Measurements from ENCODE around the gene LSG1.

LSG1 gene

GRCh38 chr3:194642769-194643168 lies 29.2 kb downstream of the LSG1 start:
- ATAC-seq = no peak
- no peak for TF ChIP-seq PPARA (CRISPR knock-in tag; IDR thresholded peaks at IDR 0.05; ENCODE audit: borderline replicate concordance)
- TF ChIP-seq ZC3H10 (CRISPR knock-in tag; IDR thresholded peaks at IDR 0.05) = no peak
- TF ChIP-seq BACH2 (CRISPR knock-in tag; IDR thresholded peaks at IDR 0.05; ENCODE audit: borderline replicate concordance) = no peak
- TF ChIP-seq TCF4 (CRISPR knock-in tag; IDR thresholded peaks at IDR 0.05; ENCODE audit: borderline replicate concordance) = no peak
- no peak for TF ChIP-seq CREB5 (CRISPR knock-in tag; IDR thresholded peaks at IDR 0.05; ENCODE audit: low read depth)
- TF ChIP-seq ZFP30 (CRISPR knock-in tag; IDR thresholded peaks at IDR 0.05) = no peak
- no peak for TF ChIP-seq TOX (CRISPR knock-in tag; IDR thresholded peaks at IDR 0.05; ENCODE audit: borderline replicate concordance)
- TF ChIP-seq SNAI2 (CRISPR knock-in tag; IDR thresholded peaks at IDR 0.05) = no peak

- peak; percentile 44 for ATAC-seq
- no peak for TF ChIP-seq ZNF8 (CRISPR knock-in tag; IDR thresholded peaks at IDR 0.05)
- no peak for TF ChIP-seq CSDC2 (CRISPR knock-in tag; IDR thresholded peaks at IDR 0.05)
- TF ChIP-seq SNAI2 (CRISPR knock-in tag; IDR thresholded peaks at IDR 0.05) = no peak
- TF ChIP-seq ZFP30 (CRISPR knock-in tag; IDR thresholded peaks at IDR 0.05) = no peak
- TF ChIP-seq BACH2 (CRISPR knock-in tag; IDR thresholded peaks at IDR 0.05; ENCODE audit: borderline replicate concordance) = no peak
- TF ChIP-seq, protein P1, sequence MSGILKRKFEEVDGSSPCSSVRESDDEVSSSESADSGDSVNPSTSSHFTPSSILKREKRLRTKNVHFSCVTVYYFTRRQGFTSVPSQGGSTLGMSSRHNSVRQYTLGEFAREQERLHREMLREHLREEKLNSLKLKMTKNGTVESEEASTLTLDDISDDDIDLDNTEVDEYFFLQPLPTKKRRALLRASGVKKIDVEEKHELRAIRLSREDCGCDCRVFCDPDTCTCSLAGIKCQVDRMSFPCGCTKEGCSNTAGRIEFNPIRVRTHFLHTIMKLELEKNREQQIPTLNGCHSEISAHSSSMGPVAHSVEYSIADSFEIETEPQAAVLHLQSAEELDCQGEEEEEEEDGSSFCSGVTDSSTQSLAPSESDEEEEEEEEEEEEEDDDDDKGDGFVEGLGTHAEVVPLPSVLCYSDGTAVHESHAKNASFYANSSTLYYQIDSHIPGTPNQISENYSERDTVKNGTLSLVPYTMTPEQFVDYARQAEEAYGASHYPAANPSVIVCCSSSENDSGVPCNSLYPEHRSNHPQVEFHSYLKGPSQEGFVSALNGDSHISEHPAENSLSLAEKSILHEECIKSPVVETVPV (CRISPR knock-in tag; IDR thresholded peaks at IDR 0.05) = no peak
- TF ChIP-seq ZNF70 (CRISPR knock-in tag; IDR thresholded peaks at IDR 0.05) = no peak
- TF ChIP-seq GLIS3 (CRISPR knock-in tag; IDR thresholded peaks at IDR 0.05) = no peak
- no peak for TF ChIP-seq ZNF565 (CRISPR knock-in tag; conservative IDR thresholded peaks at IDR 0.05; ENCODE audit: low read depth)
- TF ChIP-seq ZFP3 (CRISPR knock-in tag; IDR thresholded peaks at IDR 0.05) = no peak
These were observed 31.2 kb downstream of the LSG1 start for GRCh38 chr3:194640829-194641228.

DNA sequence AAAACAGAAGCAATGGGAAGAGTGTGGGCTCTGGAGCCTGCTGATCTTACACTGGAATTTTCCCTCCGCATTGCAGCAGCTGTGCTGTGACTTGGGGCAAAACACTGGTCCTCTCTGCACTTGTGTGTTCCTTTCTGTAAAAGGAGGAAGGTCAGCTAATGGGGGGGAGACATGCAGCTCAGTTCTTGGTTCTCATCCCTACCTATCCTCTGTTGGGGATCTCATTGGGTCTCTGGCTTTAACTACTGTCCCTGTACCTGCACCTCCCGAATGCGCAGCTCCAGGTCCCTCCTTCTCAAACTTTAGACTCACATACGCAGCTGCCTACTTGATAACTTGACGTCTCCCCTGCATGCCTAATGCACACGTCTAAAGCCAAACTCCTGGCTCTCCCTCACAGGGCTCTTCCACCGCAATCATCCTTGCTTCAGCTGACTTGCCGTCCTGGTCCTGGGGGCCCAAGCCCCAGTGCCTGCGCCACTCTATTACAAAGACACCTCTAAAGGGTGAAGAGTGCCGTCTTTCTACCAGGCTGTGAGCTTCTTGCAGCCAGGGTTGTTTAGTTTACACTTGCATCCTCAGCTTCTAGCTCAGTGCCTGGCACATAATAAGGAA lies 32.9 kb downstream of the LSG1 start:
- TF ChIP-seq ARNTL (CRISPR knock-in tag; IDR thresholded peaks at IDR 0.05; ENCODE audit: borderline replicate concordance, low read depth) (no peak), SNAI2 (CRISPR knock-in tag; IDR thresholded peaks at IDR 0.05) (no peak), BACH2 (CRISPR knock-in tag; IDR thresholded peaks at IDR 0.05; ENCODE audit: borderline replicate concordance) (no peak), RARB (CRISPR knock-in tag; IDR thresholded peaks at IDR 0.05) (no peak), TCF4 (CRISPR knock-in tag; IDR thresholded peaks at IDR 0.05; ENCODE audit: borderline replicate concordance) (no peak), OSR1 (CRISPR knock-in tag; IDR thresholded peaks at IDR 0.05) (no peak), ISL1 (CRISPR knock-in tag; IDR thresholded peaks at IDR 0.05) (no peak), CSDC2 (CRISPR knock-in tag; IDR thresholded peaks at IDR 0.05) (no peak), ZC3H10 (CRISPR knock-in tag; IDR thresholded peaks at IDR 0.05) (no peak), POU6F1 (CRISPR knock-in tag; IDR thresholded peaks at IDR 0.05; ENCODE audit: borderline replicate concordance, low read depth) (no peak), GLIS3 (CRISPR knock-in tag; IDR thresholded peaks at IDR 0.05) (no peak), ZNF565 (CRISPR knock-in tag; conservative IDR thresholded peaks at IDR 0.05; ENCODE audit: low read depth) (no peak), TSHZ2 (CRISPR knock-in tag; IDR thresholded peaks at IDR 0.05) (no peak), ESRRG (CRISPR knock-in tag; IDR thresholded peaks at IDR 0.05) (no peak), CREB5 (CRISPR knock-in tag; IDR thresholded peaks at IDR 0.05; ENCODE audit: low read depth) (no peak), ZNF70 (CRISPR knock-in tag; IDR thresholded peaks at IDR 0.05) (no peak)
- TF ChIP-seq, protein P2, sequence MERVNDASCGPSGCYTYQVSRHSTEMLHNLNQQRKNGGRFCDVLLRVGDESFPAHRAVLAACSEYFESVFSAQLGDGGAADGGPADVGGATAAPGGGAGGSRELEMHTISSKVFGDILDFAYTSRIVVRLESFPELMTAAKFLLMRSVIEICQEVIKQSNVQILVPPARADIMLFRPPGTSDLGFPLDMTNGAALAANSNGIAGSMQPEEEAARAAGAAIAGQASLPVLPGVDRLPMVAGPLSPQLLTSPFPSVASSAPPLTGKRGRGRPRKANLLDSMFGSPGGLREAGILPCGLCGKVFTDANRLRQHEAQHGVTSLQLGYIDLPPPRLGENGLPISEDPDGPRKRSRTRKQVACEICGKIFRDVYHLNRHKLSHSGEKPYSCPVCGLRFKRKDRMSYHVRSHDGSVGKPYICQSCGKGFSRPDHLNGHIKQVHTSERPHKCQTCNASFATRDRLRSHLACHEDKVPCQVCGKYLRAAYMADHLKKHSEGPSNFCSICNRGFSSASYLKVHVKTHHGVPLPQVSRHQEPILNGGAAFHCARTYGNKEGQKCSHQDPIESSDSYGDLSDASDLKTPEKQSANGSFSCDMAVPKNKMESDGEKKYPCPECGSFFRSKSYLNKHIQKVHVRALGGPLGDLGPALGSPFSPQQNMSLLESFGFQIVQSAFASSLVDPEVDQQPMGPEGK (CRISPR knock-in tag; IDR thresholded peaks at IDR 0.05; ENCODE audit: borderline replicate concordance) = no peak
- TF ChIP-seq, protein P1 (CRISPR knock-in tag; IDR thresholded peaks at IDR 0.05) = no peak
- no peak for ATAC-seq
